Measurements from ENCODE around the gene SIRT2. TPM values are rescaled to one million over a fixed set of nuclear protein-coding genes. Genes with fewer than 3 reads are reported as not detected.

The SIRT2 gene
- total and polyA plus RNA-seq, 2 donors from 2014 or later: 36.0 to 56.9 TPM

DNA sequence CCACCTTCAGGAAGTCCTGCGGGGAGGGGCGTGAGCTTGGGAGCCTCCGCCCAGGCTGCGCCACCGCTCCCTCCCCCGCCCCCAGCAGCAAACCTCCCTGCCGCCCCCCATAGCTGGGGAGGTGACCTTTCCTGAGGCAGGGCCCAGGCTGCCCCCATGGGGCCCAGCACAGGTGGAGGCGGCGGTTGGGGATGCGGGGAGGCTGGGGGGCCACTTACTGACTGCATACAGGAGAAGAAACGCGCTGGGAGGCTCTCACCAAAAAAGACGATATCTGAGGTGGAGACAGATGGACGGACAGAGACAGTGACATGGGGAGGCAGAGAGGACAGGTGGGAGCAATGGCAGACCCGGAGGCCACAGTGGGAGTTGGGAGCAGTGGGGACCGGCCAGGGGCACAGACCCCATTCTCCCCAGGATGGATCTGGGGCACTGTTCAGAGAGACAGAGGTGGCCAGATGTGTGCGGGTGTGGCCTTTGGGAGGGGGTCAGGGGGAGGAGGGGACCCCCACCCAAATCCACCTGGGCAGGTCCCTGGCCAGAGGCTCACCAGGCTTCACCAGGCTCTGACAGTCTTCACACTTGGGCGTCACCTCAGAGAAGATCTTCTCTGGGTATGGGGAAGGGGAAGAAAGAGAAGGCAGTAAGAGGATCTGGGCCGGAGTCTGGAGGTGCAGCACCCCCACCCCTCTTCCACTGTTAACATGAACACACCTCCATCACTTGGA, 18.4 kb downstream of the SIRT2 start:
- DNase-seq (no peak), FAIRE-seq (no peak)
- Histone ChIP-seq H3K4me1 (ENCODE audit: control insufficient read depth in 2 of 3, insufficient read depth in 2 of 3, low read depth in 1 of 3, low read length in 3 of 3) (peaks cover 0 to 4% (median 0%) of the 10 kb centered on the region in 3 donors), H3K9me3 (ENCODE audit: control insufficient read depth in 2 of 3, insufficient read depth in 1 of 3, low read length in 3 of 3) (no peaks in the 10 kb centered on the region), H3K27ac (ENCODE audit: low read depth in 2 of 2, low read length in 2 of 2) (no peak overlapping the region), H3K9ac (ENCODE audit: low read length in 3 of 3) (no peak overlapping the region), H3K27me3 (ENCODE audit: control insufficient read depth, insufficient read depth, low read length) (no peaks in the 10 kb centered on the region), H3K4me3 (ENCODE audit: low read length in 3 of 3) (no peak overlapping the region), H3K36me3 (ENCODE audit: control insufficient read depth in 2 of 3, insufficient read depth in 3 of 3, low read length in 3 of 3) (peaks cover 0 to 8% (median 2%) of the 10 kb centered on the region in 3 donors)
- intact Hi-C loops (cut with DNase I): no loop called here
- TF ChIP-seq, protein P1, sequence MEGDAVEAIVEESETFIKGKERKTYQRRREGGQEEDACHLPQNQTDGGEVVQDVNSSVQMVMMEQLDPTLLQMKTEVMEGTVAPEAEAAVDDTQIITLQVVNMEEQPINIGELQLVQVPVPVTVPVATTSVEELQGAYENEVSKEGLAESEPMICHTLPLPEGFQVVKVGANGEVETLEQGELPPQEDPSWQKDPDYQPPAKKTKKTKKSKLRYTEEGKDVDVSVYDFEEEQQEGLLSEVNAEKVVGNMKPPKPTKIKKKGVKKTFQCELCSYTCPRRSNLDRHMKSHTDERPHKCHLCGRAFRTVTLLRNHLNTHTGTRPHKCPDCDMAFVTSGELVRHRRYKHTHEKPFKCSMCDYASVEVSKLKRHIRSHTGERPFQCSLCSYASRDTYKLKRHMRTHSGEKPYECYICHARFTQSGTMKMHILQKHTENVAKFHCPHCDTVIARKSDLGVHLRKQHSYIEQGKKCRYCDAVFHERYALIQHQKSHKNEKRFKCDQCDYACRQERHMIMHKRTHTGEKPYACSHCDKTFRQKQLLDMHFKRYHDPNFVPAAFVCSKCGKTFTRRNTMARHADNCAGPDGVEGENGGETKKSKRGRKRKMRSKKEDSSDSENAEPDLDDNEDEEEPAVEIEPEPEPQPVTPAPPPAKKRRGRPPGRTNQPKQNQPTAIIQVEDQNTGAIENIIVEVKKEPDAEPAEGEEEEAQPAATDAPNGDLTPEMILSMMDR (IDR thresholded peaks at IDR 0.05; ENCODE audit: borderline replicate concordance, extremely low read depth, insufficient read depth): no peak

DNA sequence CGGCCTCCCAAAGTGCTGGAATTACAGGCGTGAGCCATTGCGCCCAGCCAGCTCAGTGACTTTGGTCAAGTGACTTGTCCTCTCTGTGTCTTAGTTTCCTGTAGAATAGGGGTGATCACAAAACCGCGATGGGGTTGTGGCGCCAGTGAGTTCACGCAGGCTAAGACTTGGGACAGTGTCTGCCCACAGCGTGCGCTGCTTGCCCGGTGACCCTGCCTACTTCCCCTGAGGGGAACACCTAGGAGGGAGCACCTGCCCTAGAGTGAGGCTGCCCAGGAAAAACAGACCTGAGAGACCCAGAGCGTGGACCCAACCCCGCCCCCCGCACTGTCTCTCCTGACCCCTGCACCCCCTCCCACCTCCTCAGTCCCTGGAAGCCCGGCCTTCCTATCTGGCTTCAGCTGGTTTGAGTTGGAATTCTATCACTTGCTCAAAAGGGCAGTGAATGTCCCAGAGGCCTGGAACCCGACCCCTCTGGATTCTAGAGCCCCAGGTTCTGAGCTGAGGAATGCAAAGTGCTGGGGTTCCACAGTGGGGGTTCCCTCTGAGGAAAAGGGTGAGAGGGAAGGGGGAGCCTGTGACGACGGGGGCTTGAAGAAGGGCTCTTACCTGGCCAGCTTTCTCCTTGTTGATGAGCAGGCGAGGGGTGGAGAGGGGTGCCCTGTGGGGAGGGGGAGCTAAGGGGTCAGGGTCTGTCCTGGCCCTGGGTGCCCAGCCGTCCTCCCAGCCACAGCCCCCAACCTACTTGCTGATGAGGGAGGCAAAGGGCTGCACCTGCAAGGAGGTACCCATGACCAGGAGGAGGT, 19.1 kb downstream of the SIRT2 start:
- Histone ChIP-seq H3K27me3 (ENCODE audit: control insufficient read depth, insufficient read depth, low read length) (no peaks in the 10 kb centered on the region), H3K27ac (ENCODE audit: low read depth in 2 of 2, low read length in 2 of 2) (no peak overlapping the region), H3K36me3 (ENCODE audit: control insufficient read depth in 2 of 3, insufficient read depth in 3 of 3, low read length in 3 of 3) (peaks cover 0 to 8% (median 2%) of the 10 kb centered on the region in 3 donors), H3K9ac (ENCODE audit: low read length in 3 of 3) (no peak overlapping the region), H3K4me3 (ENCODE audit: low read length in 3 of 3) (no peak overlapping the region), H3K4me1 (ENCODE audit: control insufficient read depth in 2 of 3, insufficient read depth in 2 of 3, low read depth in 1 of 3, low read length in 3 of 3) (peaks cover 0 to 4% (median 0%) of the 10 kb centered on the region in 3 donors), H3K9me3 (ENCODE audit: control insufficient read depth in 2 of 3, insufficient read depth in 1 of 3, low read length in 3 of 3) (no peaks in the 10 kb centered on the region)
- intact Hi-C loops (cut with DNase I): no loop called here
- FAIRE-seq (no peak), DNase-seq (no peak)
- TF ChIP-seq, protein P1 (IDR thresholded peaks at IDR 0.05; ENCODE audit: borderline replicate concordance, extremely low read depth, insufficient read depth): no peak

DNA sequence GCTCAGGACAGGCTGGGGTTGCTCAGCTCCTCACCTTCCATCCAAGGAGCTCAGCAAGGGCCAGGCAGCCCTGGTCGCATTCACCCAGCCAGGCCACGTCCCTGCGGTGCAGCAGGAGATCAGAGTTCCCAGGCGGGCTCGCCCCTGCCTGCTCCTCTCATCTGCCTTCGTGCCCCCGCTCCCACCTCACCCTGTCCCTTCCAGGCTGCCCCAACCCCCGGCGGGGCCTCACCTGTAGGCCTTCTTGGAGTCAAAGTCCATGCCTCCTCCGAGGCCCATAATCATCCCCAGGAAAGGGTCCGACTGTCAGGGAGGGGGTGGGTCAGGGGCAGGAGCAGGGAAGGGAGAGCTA, 20.0 kb downstream of the SIRT2 start:
- TF ChIP-seq, protein P1 (IDR thresholded peaks at IDR 0.05; ENCODE audit: borderline replicate concordance, extremely low read depth, insufficient read depth): no peak
- intact Hi-C loops (cut with DNase I): no loop called here
- Histone ChIP-seq H3K27me3 (ENCODE audit: control insufficient read depth, insufficient read depth, low read length) (no peaks in the 10 kb centered on the region), H3K9ac (ENCODE audit: low read length in 3 of 3) (no peak overlapping the region), H3K36me3 (ENCODE audit: control insufficient read depth in 2 of 3, insufficient read depth in 3 of 3, low read length in 3 of 3) (peaks cover 0 to 5% (median 2%) of the 10 kb centered on the region in 3 donors), H3K4me3 (ENCODE audit: low read length in 3 of 3) (no peak overlapping the region), H3K4me1 (ENCODE audit: control insufficient read depth in 2 of 3, insufficient read depth in 2 of 3, low read depth in 1 of 3, low read length in 3 of 3) (peaks cover 0 to 4% (median 0%) of the 10 kb centered on the region in 3 donors), H3K9me3 (ENCODE audit: control insufficient read depth in 2 of 3, insufficient read depth in 1 of 3, low read length in 3 of 3) (no peaks in the 10 kb centered on the region), H3K27ac (ENCODE audit: low read depth in 2 of 2, low read length in 2 of 2) (no peak overlapping the region)
- no peak for FAIRE-seq
- no peak for DNase-seq

All from kidney (tissue), 14 donors.